Sigmoid colon (tissue), 4 donors: Measurements from ENCODE around the gene FGD5.

Experiments used
- POLR2A ChIP-seq, 2 donors: fragments of 450-650 bp; IDR thresholded peaks; one replicate each; pipeline ENCODE4 v1.6.1; 2016; ENCODE audit warnings: antibody characterized with exemption in 2 of 2, mild to moderate bottlenecking in 2 of 2, moderate library complexity in 2 of 2
- POLR2AphosphoS5 ChIP-seq, 4 donors: sonication (generic); formaldehyde crosslinking; IDR thresholded peaks; one replicate each; pipeline ENCODE4 v1.6.1; 2017; ENCODE audit warnings: antibody characterized with exemption in 4 of 4
- TF ChIP-seq, protein P1 (sequence below), 4 experiments: fragments of 450-650 bp in 3 of 4; fragments of 200-600 bp in 1 of 4; IDR thresholded peaks; one replicate each; pipeline ENCODE4 v1.5.1; 2016 to 2019; ENCODE audit warnings: antibody characterized with exemption in 4 of 4, mild to moderate bottlenecking in 3 of 4, moderate library complexity in 2 of 4

DNA sequence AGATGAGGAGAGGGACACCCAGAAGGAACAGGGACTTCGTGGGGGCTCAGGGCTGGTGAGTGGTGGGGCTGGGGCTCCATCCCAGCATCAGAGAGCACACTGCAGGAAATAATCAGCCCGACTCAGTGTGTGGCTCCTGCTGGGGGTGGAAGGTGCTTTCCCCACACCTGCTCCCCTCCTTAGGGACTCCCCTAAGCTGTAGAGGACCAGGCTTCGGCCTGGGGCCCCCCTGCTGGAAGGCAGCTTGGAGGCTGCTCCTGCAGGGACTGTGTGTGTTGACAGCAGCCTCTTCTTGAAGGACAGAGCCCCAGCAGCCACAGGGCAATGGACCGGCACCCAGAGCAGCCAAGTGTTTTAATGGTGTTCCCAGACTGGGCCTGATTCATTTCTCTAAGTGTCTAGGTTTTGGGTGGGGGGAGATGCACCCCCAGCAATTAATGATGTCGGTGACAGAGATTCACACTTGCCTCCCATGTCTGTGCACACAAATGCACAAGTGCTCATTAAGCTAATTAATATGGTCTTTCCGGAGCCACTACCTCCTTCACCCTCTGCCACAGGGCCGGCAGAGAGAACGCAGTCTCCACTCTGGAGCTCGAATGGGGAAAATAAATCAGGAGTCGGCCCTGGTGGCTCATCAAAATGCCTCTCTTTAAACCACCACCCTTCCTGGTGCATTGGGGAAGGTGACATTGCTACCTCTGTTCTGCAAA, 16.9 kb upstream of the FGD5 start:
- TF ChIP-seq, protein P1, sequence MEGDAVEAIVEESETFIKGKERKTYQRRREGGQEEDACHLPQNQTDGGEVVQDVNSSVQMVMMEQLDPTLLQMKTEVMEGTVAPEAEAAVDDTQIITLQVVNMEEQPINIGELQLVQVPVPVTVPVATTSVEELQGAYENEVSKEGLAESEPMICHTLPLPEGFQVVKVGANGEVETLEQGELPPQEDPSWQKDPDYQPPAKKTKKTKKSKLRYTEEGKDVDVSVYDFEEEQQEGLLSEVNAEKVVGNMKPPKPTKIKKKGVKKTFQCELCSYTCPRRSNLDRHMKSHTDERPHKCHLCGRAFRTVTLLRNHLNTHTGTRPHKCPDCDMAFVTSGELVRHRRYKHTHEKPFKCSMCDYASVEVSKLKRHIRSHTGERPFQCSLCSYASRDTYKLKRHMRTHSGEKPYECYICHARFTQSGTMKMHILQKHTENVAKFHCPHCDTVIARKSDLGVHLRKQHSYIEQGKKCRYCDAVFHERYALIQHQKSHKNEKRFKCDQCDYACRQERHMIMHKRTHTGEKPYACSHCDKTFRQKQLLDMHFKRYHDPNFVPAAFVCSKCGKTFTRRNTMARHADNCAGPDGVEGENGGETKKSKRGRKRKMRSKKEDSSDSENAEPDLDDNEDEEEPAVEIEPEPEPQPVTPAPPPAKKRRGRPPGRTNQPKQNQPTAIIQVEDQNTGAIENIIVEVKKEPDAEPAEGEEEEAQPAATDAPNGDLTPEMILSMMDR (IDR thresholded peaks at IDR 0.05): no peak
- TF ChIP-seq POLR2A (IDR thresholded peaks at IDR 0.05) (no peak), POLR2AphosphoS5 (IDR thresholded peaks at IDR 0.05) (no peak)
